ENCODE results near the gene NR4A2. TPM values are rescaled to one million over a fixed set of nuclear protein-coding genes. Genes with fewer than 3 reads are reported as not detected.

Gene NR4A2
- total RNA-seq, 1 donor from 2014 or later = 0.88 TPM

DNA sequence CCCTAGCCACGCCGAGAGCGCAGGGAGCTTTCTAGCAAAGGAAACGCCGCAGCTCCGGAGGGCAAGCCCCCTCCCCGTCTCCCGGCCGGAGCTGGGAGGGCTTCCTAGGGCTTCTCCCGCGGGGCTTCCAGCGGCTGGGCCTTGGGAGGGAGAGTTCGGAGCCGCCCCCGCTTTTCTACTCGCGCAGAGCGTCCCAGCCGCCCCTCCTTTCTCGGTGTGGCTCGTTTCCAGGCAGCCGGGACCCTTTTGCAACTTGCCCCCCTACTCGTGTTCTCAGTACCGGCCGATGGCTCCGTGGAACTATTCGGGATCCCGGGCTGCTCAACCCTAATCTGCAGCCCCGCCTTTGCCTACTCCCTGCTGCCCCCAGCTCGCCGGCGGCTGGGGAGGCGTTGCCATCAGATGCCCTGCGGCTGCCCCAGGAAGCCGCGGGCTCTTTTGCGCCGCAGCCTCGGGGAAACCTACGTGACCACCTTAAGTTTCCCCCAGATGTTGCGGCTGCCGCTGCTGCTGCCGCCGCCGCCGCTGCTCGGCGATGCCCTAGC is 1.5 kb upstream of the NR4A2 start:
- peak; percentile 72 for DNase-seq
- intact Hi-C loops (cut with micrococcal nuclease) = loop anchor here (10.0 kb wide), 1 partner anchor 71 kb away; no protein-coding TSS in a partner anchor
- Histone ChIP-seq H3K27ac (replicated peaks) (peak overlapping the region; percentile 99), H3K4me3 (peak overlapping the region; percentile 87), H3K27me3 (ENCODE audit: low read depth) (peaks cover 13% of the 10 kb centered on the region), H3K9me3 (replicated peaks) (no peaks in the 10 kb centered on the region), H3K4me1 (peaks cover 52% of the 10 kb centered on the region), H3K36me3 (peaks cover 8% of the 10 kb centered on the region)
- TF ChIP-seq, protein P1, sequence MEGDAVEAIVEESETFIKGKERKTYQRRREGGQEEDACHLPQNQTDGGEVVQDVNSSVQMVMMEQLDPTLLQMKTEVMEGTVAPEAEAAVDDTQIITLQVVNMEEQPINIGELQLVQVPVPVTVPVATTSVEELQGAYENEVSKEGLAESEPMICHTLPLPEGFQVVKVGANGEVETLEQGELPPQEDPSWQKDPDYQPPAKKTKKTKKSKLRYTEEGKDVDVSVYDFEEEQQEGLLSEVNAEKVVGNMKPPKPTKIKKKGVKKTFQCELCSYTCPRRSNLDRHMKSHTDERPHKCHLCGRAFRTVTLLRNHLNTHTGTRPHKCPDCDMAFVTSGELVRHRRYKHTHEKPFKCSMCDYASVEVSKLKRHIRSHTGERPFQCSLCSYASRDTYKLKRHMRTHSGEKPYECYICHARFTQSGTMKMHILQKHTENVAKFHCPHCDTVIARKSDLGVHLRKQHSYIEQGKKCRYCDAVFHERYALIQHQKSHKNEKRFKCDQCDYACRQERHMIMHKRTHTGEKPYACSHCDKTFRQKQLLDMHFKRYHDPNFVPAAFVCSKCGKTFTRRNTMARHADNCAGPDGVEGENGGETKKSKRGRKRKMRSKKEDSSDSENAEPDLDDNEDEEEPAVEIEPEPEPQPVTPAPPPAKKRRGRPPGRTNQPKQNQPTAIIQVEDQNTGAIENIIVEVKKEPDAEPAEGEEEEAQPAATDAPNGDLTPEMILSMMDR (IDR thresholded peaks at IDR 0.05; ENCODE audit: borderline replicate concordance) = no peak

DNA sequence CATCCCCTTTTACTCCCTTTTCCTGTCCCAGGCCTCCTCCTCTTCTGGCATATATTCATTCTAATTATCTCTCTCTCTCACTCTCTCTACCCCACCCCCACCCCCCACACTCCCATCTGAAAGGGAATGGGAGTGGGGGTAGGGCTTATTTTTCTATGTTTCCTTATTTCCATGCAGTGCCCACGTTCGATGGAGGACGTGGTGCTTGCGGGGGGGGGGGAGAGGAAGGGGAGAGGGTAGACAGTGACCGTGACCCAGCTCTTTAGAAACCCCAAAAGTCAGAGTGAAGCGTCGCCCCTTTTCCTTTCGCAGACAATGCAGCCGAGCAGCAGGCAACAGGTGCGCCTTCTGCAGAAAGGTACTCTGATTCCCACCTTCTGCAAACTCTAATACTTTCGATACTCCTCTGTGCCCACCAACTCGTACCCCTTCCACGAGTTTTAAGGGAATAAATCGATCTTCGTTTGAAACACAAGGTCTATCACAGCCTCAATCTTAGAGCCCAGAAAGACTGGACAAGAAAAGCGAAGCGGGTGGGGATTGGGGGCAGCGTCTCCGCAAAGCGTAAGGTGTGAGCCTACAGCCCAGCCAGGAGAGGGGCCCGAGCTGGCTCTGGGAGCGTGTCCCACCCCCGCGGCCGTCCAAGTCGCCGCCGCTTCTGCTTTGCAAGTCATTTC is 891 bp upstream of the NR4A2 start:
- TF ChIP-seq, protein P1 (IDR thresholded peaks at IDR 0.05; ENCODE audit: borderline replicate concordance) = no peak
- H3K4me1 ChIP-seq = peaks cover 51% of the 10 kb centered on the region
- intact Hi-C loops (cut with micrococcal nuclease) = loop anchor here (10.0 kb wide), 1 partner anchor 71 kb away; no protein-coding TSS in a partner anchor

DNA sequence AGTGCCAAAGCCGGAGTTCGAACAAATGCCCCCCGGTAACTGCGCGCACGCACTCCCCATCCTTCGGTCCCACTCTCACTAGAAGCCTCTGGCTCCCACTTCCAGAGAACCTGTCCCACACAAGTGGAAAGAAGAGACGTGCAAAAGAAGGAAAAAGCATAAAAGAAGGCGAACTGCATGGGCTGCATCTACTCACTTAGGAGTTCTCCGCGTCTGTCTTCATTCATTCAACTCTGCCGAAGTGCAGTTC is 312 bp downstream of the NR4A2 start:
- Histone ChIP-seq H3K9me3 (replicated peaks) (no peaks in the 10 kb centered on the region), H3K36me3 (peaks cover 24% of the 10 kb centered on the region), H3K4me1 (peaks cover 51% of the 10 kb centered on the region), H3K27ac (replicated peaks) (peak overlapping the region; percentile 99), H3K4me3 (peak overlapping the region; percentile 87), H3K27me3 (ENCODE audit: low read depth) (peaks cover 31% of the 10 kb centered on the region)
- intact Hi-C loops (cut with micrococcal nuclease) = loop anchor here (10.0 kb wide), 1 partner anchor 73 kb away; no protein-coding TSS in a partner anchor
- TF ChIP-seq, protein P1 (IDR thresholded peaks at IDR 0.05; ENCODE audit: borderline replicate concordance) = no peak
- DNase-seq = no peak

More for the DNA sequence above, 891 bp upstream of the NR4A2 start:
- Histone ChIP-seq H3K4me3 (peak overlapping the region; percentile 87), H3K27me3 (ENCODE audit: low read depth) (peaks cover 19% of the 10 kb centered on the region), H3K27ac (replicated peaks) (peak overlapping the region; percentile 99), H3K36me3 (peaks cover 12% of the 10 kb centered on the region), H3K9me3 (replicated peaks) (no peaks in the 10 kb centered on the region)
- DNase-seq = no peak

- Histone ChIP-seq H3K9me3 (replicated peaks) (no peaks in the 10 kb centered on the region), H3K4me3 (peak overlapping the region; percentile 87), H3K27me3 (ENCODE audit: low read depth) (peaks cover 36% of the 10 kb centered on the region), H3K4me1 (peaks cover 51% of the 10 kb centered on the region), H3K36me3 (peaks cover 25% of the 10 kb centered on the region), H3K27ac (replicated peaks) (peak overlapping the region; percentile 99)
- intact Hi-C loops (cut with micrococcal nuclease) = loop anchor here (10.0 kb wide), 1 partner anchor 73 kb away; no protein-coding TSS in a partner anchor
- TF ChIP-seq, protein P1 (IDR thresholded peaks at IDR 0.05; ENCODE audit: borderline replicate concordance) = no peak
- DNase-seq = peak; percentile 50
Measured at GRCh38 chr2:156331572-156332283, 793 bp downstream of the NR4A2 start.

DNA sequence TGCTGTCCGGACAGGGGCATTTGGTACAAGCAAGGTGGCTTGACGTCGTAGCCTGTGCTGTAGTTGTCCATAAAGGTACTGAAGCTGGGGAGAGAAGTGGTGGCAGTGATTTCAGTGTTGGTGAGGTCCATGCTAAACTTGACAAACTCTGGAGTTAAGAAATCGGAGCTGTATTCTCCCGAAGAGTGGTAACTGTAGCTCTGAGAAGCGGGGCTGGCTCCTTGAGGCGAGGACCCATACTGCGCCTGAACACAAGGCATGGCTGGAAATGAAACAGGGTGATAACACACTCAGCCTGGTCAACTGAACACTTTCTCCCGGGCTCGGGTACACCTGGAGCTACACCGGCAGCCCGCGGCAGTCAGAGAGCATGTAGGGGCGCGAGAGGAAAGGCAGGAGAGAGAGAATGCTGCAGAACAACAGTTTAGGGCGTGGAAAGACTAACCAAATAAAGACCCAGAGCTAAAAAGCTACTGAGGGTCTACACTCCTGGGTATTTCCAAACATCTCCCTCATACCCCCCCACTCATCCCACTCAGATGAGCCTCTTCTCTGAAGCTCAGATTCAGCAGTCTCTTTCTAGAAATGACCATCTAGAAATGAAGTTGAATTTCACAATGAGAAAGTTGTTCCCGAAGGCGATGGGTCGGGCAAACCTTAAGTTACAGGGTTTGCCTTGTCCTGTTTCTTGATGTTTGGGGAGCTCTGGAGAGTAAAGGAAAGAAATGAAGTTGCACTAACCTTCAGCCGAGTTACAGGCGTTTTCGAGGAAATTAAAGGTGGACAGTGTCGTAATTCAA is 2.4 kb downstream of the NR4A2 start:
- Histone ChIP-seq H3K4me1 (peaks cover 43% of the 10 kb centered on the region), H3K36me3 (peaks cover 25% of the 10 kb centered on the region), H3K27me3 (ENCODE audit: low read depth) (peaks cover 52% of the 10 kb centered on the region), H3K4me3 (no peak overlapping the region), H3K27ac (replicated peaks) (no peak overlapping the region), H3K9me3 (replicated peaks) (no peaks in the 10 kb centered on the region)
- TF ChIP-seq, protein P1 (IDR thresholded peaks at IDR 0.05; ENCODE audit: borderline replicate concordance) = no peak
- DNase-seq = no peak
- intact Hi-C loops (cut with micrococcal nuclease) = loop anchor here (10.0 kb wide), 1 partner anchor 75 kb away; no protein-coding TSS in a partner anchor

Data from left ventricle myocardium inferior (tissue), 1 donor.